ENCODE measurements around the gene B3GAT3. TPM values are rescaled to one million over a fixed set of nuclear protein-coding genes. Genes with fewer than 3 reads are reported as not detected.

B3GAT3 gene
- total and polyA plus RNA-seq, 2 donors (not counting 3 experiments of a cell fraction or from before 2014, with no cell fraction given): 31.6 to 37.2 TPM

GRCh38 chr11:62648967-62649364 is 27.2 kb upstream of the B3GAT3 start:
- H4K20me1 ChIP-seq (replicated peaks; ENCODE audit: control insufficient read depth, extremely low read depth, insufficient read depth, low read length): no peaks in the 10 kb centered on the region
- intact Hi-C loops (cut with micrococcal nuclease): no loop called here
- H3K27ac ChIP-seq (ENCODE audit: insufficient read depth, low read depth, low read length): no peak overlapping the region
- peaks cover 43% of the 10 kb centered on the region for H3K79me2 ChIP-seq (ENCODE audit: control insufficient read depth, insufficient read depth, low read length)
- DNase-seq (ENCODE audit: low read depth, low spot score): no peak
- no peak overlapping the region for H3K9ac ChIP-seq (replicated peaks; ENCODE audit: extremely low read depth, insufficient read depth, low read length)
- no peak overlapping the region for H2AFZ ChIP-seq (ENCODE audit: low read depth, low read length)
- no peaks in the 10 kb centered on the region for H3K9me3 ChIP-seq (replicated peaks; ENCODE audit: control insufficient read depth, insufficient read depth, low read length)
- dilution Hi-C loops (cut with MboI; ENCODE audit: extremely low pct_ligation_motif_present, low sequenced_read_pairs): no loop called here
- TF ChIP-seq CTCF (IDR thresholded peaks at IDR 0.05; ENCODE audit: extremely low read depth in 1 of 2, insufficient read depth in 1 of 2, low read depth in 1 of 2, low read length in 2 of 2): no peak
- TF ChIP-seq POLR2AphosphoS5 (IDR thresholded peaks at IDR 0.05; ENCODE audit: insufficient read depth, low read depth, low read length): no peak
- no peak for TF ChIP-seq EZH2 (IDR thresholded peaks at IDR 0.05; ENCODE audit: borderline replicate concordance, low read depth, low read length, severe bottlenecking)
- TF ChIP-seq POLR2A (IDR thresholded peaks at IDR 0.05; ENCODE audit: low read depth, low read length): no peak
- TF ChIP-seq MAX (IDR thresholded peaks at IDR 0.05; ENCODE audit: insufficient read depth, insufficient read length): no peak
- no peak for TF ChIP-seq JUN (IDR thresholded peaks at IDR 0.05; ENCODE audit: borderline replicate concordance, insufficient read depth, insufficient read length, low read depth)
- no peak for TF ChIP-seq GATA2 (IDR thresholded peaks at IDR 0.05; ENCODE audit: insufficient read depth, insufficient read length, low read depth, low read length)
- no peak for TF ChIP-seq FOS (IDR thresholded peaks at IDR 0.05; ENCODE audit: borderline replicate concordance, insufficient read depth, low read length)
- no TSS peak for BruUV-seq (replicated peaks)
- FAIRE-seq: no peak
- peaks cover 13% of the 10 kb centered on the region for H3K4me1 ChIP-seq (ENCODE audit: control insufficient read depth, extremely low read depth, insufficient read depth, low read length)
- H3K9me1 ChIP-seq (replicated peaks; ENCODE audit: control insufficient read depth, extremely low read depth, insufficient read depth, low read length): no peaks in the 10 kb centered on the region
- no peak overlapping the region for H3K4me3 ChIP-seq (replicated peaks in 1 of 3; ENCODE audit: insufficient read depth in 1 of 3, low read depth in 1 of 3, low read length in 3 of 3)
- no peak overlapping the region for H3K4me2 ChIP-seq (ENCODE audit: insufficient read depth, low read length)
- ChIA-PET CTCF (interaction anchor here (1.7 to 1.9 kb wide), 2 partner anchors 45 to 58 kb away, joined by 4 read pairs; partner anchors contain the start of gene TUT1), POLR2A (interaction anchor here (1.2 to 2.5 kb wide), 2 partner anchors 16 to 192 kb away, joined by 4 to 13 read pairs; partner anchors contain the start of genes C11orf98 and CSKMT)
- H3K36me3 ChIP-seq (ENCODE audit: control insufficient read depth in 2 of 2, extremely low read depth in 1 of 2, insufficient read depth in 2 of 2, low read length in 2 of 2): peaks cover 11 to 25% of the 10 kb centered on the region in 2 experiments
- H3K27me3 ChIP-seq (ENCODE audit: control insufficient read depth in 2 of 2, insufficient read depth in 2 of 2, low read length in 2 of 2): no peaks in the 10 kb centered on the region

Measured in endothelial cell of umbilical vein (primary cell).